ENCODE results near the gene FAM50B.
"Not testable (repeated sequence)": the region's sequence is repeated elsewhere in the genome, so short reads cannot be mapped to it uniquely, and the experiment has no call there.

FAM50B gene

GRCh38 chr6:3850451-3851203, 1.5 kb downstream of the FAM50B start:
- DNase-seq, result no peak

GRCh38 chr6:3851839-3852238, 2.7 kb downstream of the FAM50B start:
- DNase-seq, result no peak

- DNase-seq, result no peak
These were observed 3.2 kb downstream of the FAM50B start for GRCh38 chr6:3852391-3852790.

GRCh38 chr6:3855866-3856265, 6.7 kb downstream of the FAM50B start:
- no peak for DNase-seq

GRCh38 chr6:3856576-3856975, 7.4 kb downstream of the FAM50B start:
- no peak for DNase-seq

GRCh38 chr6:3857468-3858456, 8.6 kb downstream of the FAM50B start:
- DNase-seq, result no peak

GRCh38 chr6:3859878-3860552, 10.8 kb downstream of the FAM50B start:
- no peak for DNase-seq

GRCh38 chr6:3861424-3861823, 12.3 kb downstream of the FAM50B start:
- DNase-seq, result no peak

GRCh38 chr6:3862038-3862437, 12.9 kb downstream of the FAM50B start:
- no peak for DNase-seq

- DNase-seq, result not testable (repeated sequence)
These were observed 14.1 kb downstream of the FAM50B start for GRCh38 chr6:3863322-3863721.

- DNase-seq, result no peak
These were observed 16.3 kb downstream of the FAM50B start for GRCh38 chr6:3865463-3865862.

GRCh38 chr6:3867641-3868502, 18.7 kb downstream of the FAM50B start:
- DNase-seq, result no peak

- DNase-seq, result no peak
These were observed 19.4 kb downstream of the FAM50B start for GRCh38 chr6:3868544-3868943.

- no peak for DNase-seq
These were observed 20.1 kb downstream of the FAM50B start for GRCh38 chr6:3869284-3869631.

GRCh38 chr6:3869632-3870527, 20.7 kb downstream of the FAM50B start:
- DNase-seq, result no peak

- DNase-seq, result no peak
These were observed 21.4 kb downstream of the FAM50B start for GRCh38 chr6:3870528-3870925.

- no peak for DNase-seq
These were observed 22.3 kb downstream of the FAM50B start for GRCh38 chr6:3871515-3871914.

GRCh38 chr6:3871939-3872338, 22.8 kb downstream of the FAM50B start:
- no peak for DNase-seq

GRCh38 chr6:3872370-3872854, 23.2 kb downstream of the FAM50B start:
- DNase-seq, result no peak

- no peak for DNase-seq
These were observed 23.9 kb downstream of the FAM50B start for GRCh38 chr6:3873051-3873450.

- no peak for DNase-seq
These were observed 24.9 kb downstream of the FAM50B start for GRCh38 chr6:3874069-3874468.

Data from OCI-M1 (cell line).